NCI-H2196 (cell line): ENCODE results near the gene MYMK.

Experiments used
- DNase-seq: peaks from one replicate; lab custom pipeline; 2025; ENCODE audit not compliant: unreplicated experiment; lab: John Stamatoyannopoulos, UW

The MYMK gene

GRCh38 chr9:133488686-133489252, 36.0 kb downstream of the MYMK start:
- DNase-seq: no peak

- DNase-seq: no peak
Observed at GRCh38 chr9:133487331-133487725, 37.4 kb downstream of the MYMK start.

- DNase-seq: no peak
Observed at GRCh38 chr9:133485531-133486260, 39.1 kb downstream of the MYMK start.

- DNase-seq: no peak
Observed at GRCh38 chr9:133484671-133485437, 39.9 kb downstream of the MYMK start.

GRCh38 chr9:133483611-133484010, 41.1 kb downstream of the MYMK start:
- no peak for DNase-seq

GRCh38 chr9:133478851-133479711, 45.7 kb downstream of the MYMK start, which contains the start of gene SLC2A6:
TSS of gene SLC2A6 (minus strand) at chr9:133479099. CDS start at chr9:133479059, 40 bp downstream.
- peak; percentile 90 for DNase-seq

- DNase-seq: no peak
Observed at GRCh38 chr9:133477992-133478850, 46.5 kb downstream of the MYMK start.

GRCh38 chr9:133477461-133477860, 47.3 kb downstream of the MYMK start:
- DNase-seq: no peak

GRCh38 chr9:133476941-133477340, 47.8 kb downstream of the MYMK start:
- DNase-seq: no peak

- DNase-seq: no peak
Observed at GRCh38 chr9:133476036-133476931, 48.5 kb downstream of the MYMK start.

- no peak for DNase-seq
Observed at GRCh38 chr9:133475292-133476012, 49.3 kb downstream of the MYMK start.

- no peak for DNase-seq
Observed at GRCh38 chr9:133474853-133475252, 49.9 kb downstream of the MYMK start.

- no peak for DNase-seq
Observed at GRCh38 chr9:133474215-133474614, 50.5 kb downstream of the MYMK start.

GRCh38 chr9:133473743-133474142, 51.0 kb downstream of the MYMK start:
- DNase-seq: no peak

- DNase-seq: no peak
Observed at GRCh38 chr9:133472753-133473378, 51.9 kb downstream of the MYMK start.

- DNase-seq: no peak
Observed at GRCh38 chr9:133472277-133472645, 52.5 kb downstream of the MYMK start.

GRCh38 chr9:133471551-133472276, 53.0 kb downstream of the MYMK start:
- no peak for DNase-seq
